CD14-positive monocyte (primary cell): Measurements from ENCODE around the gene RBM42. TPM values are rescaled to one million over a fixed set of nuclear protein-coding genes. Genes with fewer than 3 reads are reported as not detected.
A peak's percentile ranks its signal among the peaks of the same experiment; 100 is the strongest.

Experiments
- DNase-seq, 3 donors: peaks; one replicate each; pipeline ENCODE4 v3.0.0-alpha.2; 2011 to 2022
- H2AFZ ChIP-seq: 2 replicates; pipeline ENCODE4 v1.6.0; 2012; ENCODE audit warnings: mild to moderate bottlenecking, low read depth, low read length, inconsistent platforms; ENCODE audit not compliant: insufficient read depth, poor library complexity, severe bottlenecking
- H3K27ac ChIP-seq, 2 donors: 1 replicate in 1 of 2; 2 replicates in 1 of 2; pipeline ENCODE4 v1.5.1; 2012 to 2013; ENCODE audit warnings: low read length in 2 of 2, control low read depth in 1 of 2, inconsistent platforms in 1 of 2, low read depth in 1 of 2, mild to moderate bottlenecking in 1 of 2
- H3K27me3 ChIP-seq, 2 donors: one replicate each; pipeline versions ENCODE4 v1.6.0 to v1.6.1; 2011 to 2013; ENCODE audit warnings: low read length in 2 of 2; ENCODE audit not compliant: control insufficient read depth in 2 of 2, insufficient read depth in 2 of 2
- H3K36me3 ChIP-seq, 2 donors: replicated peaks in 1 of 2; 1 replicate in 1 of 2; 2 replicates in 1 of 2; pipeline versions ENCODE4 v1.5.1 to v1.6.1; 2012 to 2013; ENCODE audit warnings: low read length in 2 of 2, control low read depth in 1 of 2, inconsistent platforms in 1 of 2, mild to moderate bottlenecking in 1 of 2; ENCODE audit not compliant: insufficient read depth in 2 of 2, control insufficient read depth in 1 of 2
- H3K4me1 ChIP-seq, 2 donors: 1 replicate in 1 of 2; 2 replicates in 1 of 2; pipeline versions ENCODE4 v1.5.1 to v1.6.1; 2012 to 2013; ENCODE audit warnings: low read length in 2 of 2, control low read depth in 1 of 2, inconsistent platforms in 1 of 2, mild to moderate bottlenecking in 1 of 2, moderate library complexity in 1 of 2; ENCODE audit not compliant: insufficient read depth in 2 of 2, control insufficient read depth in 1 of 2
- H3K4me2 ChIP-seq: replicated peaks from 2 replicates; pipeline ENCODE3; 2012; ENCODE audit warnings: low read length, moderate library complexity, mild to moderate bottlenecking; ENCODE audit not compliant: poor library complexity, severe bottlenecking; ENCODE audit errors: extremely low read depth
- H3K4me3 ChIP-seq, 3 experiments: fragments of 200-600 bp in 1 of 3; sonication (generic) in 1 of 3; replicated peaks in 1 of 3; 1 replicate in 2 of 3; 2 replicates in 1 of 3; pipeline ENCODE4 v1.5.1; 2011 to 2013; ENCODE audit warnings: low read length in 3 of 3, mild to moderate bottlenecking in 3 of 3, control low read depth in 2 of 3, low read depth in 2 of 3, inconsistent platforms in 1 of 3, moderate library complexity in 1 of 3
- H3K79me2 ChIP-seq: 2 replicates; pipeline ENCODE4 v1.6.0; 2012; ENCODE audit warnings: mild to moderate bottlenecking, control low read depth, inconsistent platforms, low read length, moderate library complexity; ENCODE audit not compliant: insufficient read depth
- H3K9ac ChIP-seq: 2 replicates; pipeline ENCODE4 v1.6.0; 2017; ENCODE audit warnings: low read length, mild to moderate bottlenecking; ENCODE audit not compliant: insufficient read depth, poor library complexity, severe bottlenecking
- H3K9me3 ChIP-seq, 2 donors: replicated peaks in 1 of 2; 1 replicate in 1 of 2; 2 replicates in 1 of 2; pipeline versions ENCODE4 v1.5.1 to v1.6.1; 2012 to 2013; ENCODE audit warnings: low read length in 2 of 2, control low read depth in 1 of 2; ENCODE audit not compliant: control insufficient read depth in 1 of 2, insufficient read depth in 1 of 2
- H4K20me1 ChIP-seq: 2 replicates; pipeline ENCODE4 v1.6.0; 2012; ENCODE audit warnings: mild to moderate bottlenecking, low read length, control low read depth, moderate library complexity; ENCODE audit not compliant: insufficient read depth
- H3K27ac Mint-ChIP-seq, 7 donors: one replicate each; pipeline ENCODE4 v1.8.0; 2020; ENCODE audit warnings: mild to moderate bottlenecking in 7 of 7, mixed read lengths in 7 of 7, moderate library complexity in 6 of 7, inconsistent platforms in 2 of 7
- H3K27me3 Mint-ChIP-seq, 3 donors: one replicate each; pipeline ENCODE4 v1.8.0; 2021 to 2022; ENCODE audit warnings: low read depth in 3 of 3, mild to moderate bottlenecking in 3 of 3, mixed read lengths in 3 of 3, moderate library complexity in 3 of 3, inconsistent platforms in 1 of 3
- H3K36me3 Mint-ChIP-seq, 2 donors: one replicate each; pipeline ENCODE4 v1.8.0; 2020; ENCODE audit warnings: mixed read lengths in 2 of 2, inconsistent platforms in 1 of 2, mild to moderate bottlenecking in 1 of 2
- H3K4me1 Mint-ChIP-seq: one replicate; pipeline ENCODE4 v1.8.0; 2020; ENCODE audit warnings: mild to moderate bottlenecking, mixed read lengths
- H3K4me3 Mint-ChIP-seq, 2 donors: one replicate each; pipeline ENCODE4 v1.8.0; 2020; ENCODE audit warnings: mild to moderate bottlenecking in 2 of 2, mixed read lengths in 2 of 2, moderate library complexity in 1 of 2
- H3K9me3 Mint-ChIP-seq, 7 donors: one replicate each; pipeline ENCODE4 v1.8.0; 2020 to 2022; ENCODE audit warnings: mixed read lengths in 7 of 7, mild to moderate bottlenecking in 6 of 7, moderate library complexity in 6 of 7, inconsistent platforms in 2 of 7
- CTCF ChIP-seq: fragments of 200-600 bp; IDR thresholded peaks from one replicate; pipeline ENCODE4 v1.8.0; 2022; ENCODE audit warnings: antibody characterized with exemption, mild to moderate bottlenecking
- WGBS: methylation state at CpG from one replicate; pipeline ENCODE4 v1.1.5; 2013; ENCODE audit warnings: missing lambda C conversion rate; ENCODE audit not compliant: insufficient coverage; 5-methylcytosine and 5-hydroxymethylcytosine counted together
- intact Hi-C, 2 donors: fragments of 100-400 bp; cut with micrococcal nuclease; formaldehyde crosslinking; loops; one replicate each; pipeline versions ENCODE4 v1.15.0 to v1.15.1; 2023
- polyA plus RNA-seq, 3 donors: library from polyadenylated mRNA; depleted of rRNA in 1 of 3; unstranded in 2 of 3; stranded (reverse) in 1 of 3; fragments of 300-500 nt in 2 of 3; fragments of >200 nt in 1 of 3; fragmentation: Illumina TruSeq in 2 of 3; gene quantifications; 1 replicate in 2 of 3; 2 replicates in 1 of 3; pipeline ENCODE4 v1.2.3, GENCODE V29; 2012 to 2021

The RBM42 gene
- polyA plus RNA-seq, 3 donors = 29.5 to 53.3 (median 50.3) TPM

GRCh38 chr19:35609851-35610353, 18.9 kb upstream of the RBM42 start:
- H3K36me3 ChIP-seq = no peaks in the 10 kb centered on the region
- peak overlapping the region; percentile 72 to 82 for H3K27ac ChIP-seq
- Mint-ChIP-seq H3K4me1 (peaks cover 33% of the 10 kb centered on the region), H3K4me3 (peak overlapping the region; percentile 34 to 48), H3K27me3 (peaks cover 0 to 6% (median 2%) of the 10 kb centered on the region in 3 donors), H3K36me3 (peaks cover 2 to 5% of the 10 kb centered on the region in 2 donors), H3K27ac (peak overlapping the region; percentile 84 to 93 (median 87)), H3K9me3 (peaks cover 14 to 38% (median 34%) of the 10 kb centered on the region in 7 donors)
- H3K9ac ChIP-seq = no peak overlapping the region
- no peaks in the 10 kb centered on the region for H4K20me1 ChIP-seq
- no peaks in the 10 kb centered on the region for H3K27me3 ChIP-seq
- H3K4me1 ChIP-seq = peaks cover 33 to 35% of the 10 kb centered on the region in 2 donors
- 25% methylated on average over 5 of the region's 6 CpGs for WGBS
- intact Hi-C loops = loop anchor here in 1 of 2 donors (5.0 kb wide), 1 partner anchor 37 kb away; the partner anchor contains the start of gene COX6B1
- peaks cover 9% of the 10 kb centered on the region for H3K79me2 ChIP-seq
- H3K9me3 ChIP-seq = peaks cover 27 to 31% of the 10 kb centered on the region in 2 donors
- peak; percentile 71 to 87 (median 73) for DNase-seq
- no peak for TF ChIP-seq CTCF
- H3K4me3 ChIP-seq = peak overlapping the region in 1 of 3 experiments; percentile 31
- peak overlapping the region; percentile 69 for H2AFZ ChIP-seq
- H3K4me2 ChIP-seq = peak overlapping the region; percentile 17

- H3K4me1 Mint-ChIP-seq = peaks cover 30% of the 10 kb centered on the region
- 42% methylated on average over 8 of the region's 9 CpGs for WGBS
- peaks cover 0 to 6% (median 2%) of the 10 kb centered on the region in 3 donors for H3K27me3 Mint-ChIP-seq
- Histone ChIP-seq H3K9me3 (peaks cover 16 to 17% of the 10 kb centered on the region in 2 donors), H3K27me3 (no peaks in the 10 kb centered on the region), H3K4me3 (peak overlapping the region in 2 of 3 experiments; percentile 83 to 96), H3K9ac (peak overlapping the region; percentile 47), H3K27ac (no peak overlapping the region), H4K20me1 (no peaks in the 10 kb centered on the region), H3K36me3 (peaks cover 2 to 6% of the 10 kb centered on the region in 2 donors), H3K79me2 (peaks cover 9% of the 10 kb centered on the region), H2AFZ (peak overlapping the region; percentile 100), H3K4me2 (peak overlapping the region; percentile 100), H3K4me1 (peaks cover 30 to 35% of the 10 kb centered on the region in 2 donors)
- H3K27ac Mint-ChIP-seq = peak overlapping the region in 6 of 7 donors; percentile 46 to 87 (median 76)
- no peak for TF ChIP-seq CTCF
- H3K36me3 Mint-ChIP-seq = peaks cover 12 to 13% of the 10 kb centered on the region in 2 donors
- peak overlapping the region; percentile 76 for H3K4me3 Mint-ChIP-seq
- no peak for DNase-seq
- H3K9me3 Mint-ChIP-seq = peaks cover 12 to 23% (median 21%) of the 10 kb centered on the region in 7 donors
- intact Hi-C loops = loop anchor here in 1 of 2 donors (2.0 to 5.0 kb wide), 2 partner anchors 17 to 35 kb away; partner anchors contain the start of genes COX6B1 and RBM42
These were observed 16.6 kb upstream of the RBM42 start for GRCh38 chr19:35612224-35612558.
